GM21423 (cell line): ENCODE data around the gene CPA4.

Source experiments
- ATAC-seq: cut with Tn5 transposase; IDR thresholded peaks from one replicate; pipeline ENCODE4 v1.9.1; 2021; ENCODE audit warnings: mild to moderate bottlenecking, moderate library complexity; ENCODE audit not compliant: unreplicated experiment

Gene CPA4

DNA sequence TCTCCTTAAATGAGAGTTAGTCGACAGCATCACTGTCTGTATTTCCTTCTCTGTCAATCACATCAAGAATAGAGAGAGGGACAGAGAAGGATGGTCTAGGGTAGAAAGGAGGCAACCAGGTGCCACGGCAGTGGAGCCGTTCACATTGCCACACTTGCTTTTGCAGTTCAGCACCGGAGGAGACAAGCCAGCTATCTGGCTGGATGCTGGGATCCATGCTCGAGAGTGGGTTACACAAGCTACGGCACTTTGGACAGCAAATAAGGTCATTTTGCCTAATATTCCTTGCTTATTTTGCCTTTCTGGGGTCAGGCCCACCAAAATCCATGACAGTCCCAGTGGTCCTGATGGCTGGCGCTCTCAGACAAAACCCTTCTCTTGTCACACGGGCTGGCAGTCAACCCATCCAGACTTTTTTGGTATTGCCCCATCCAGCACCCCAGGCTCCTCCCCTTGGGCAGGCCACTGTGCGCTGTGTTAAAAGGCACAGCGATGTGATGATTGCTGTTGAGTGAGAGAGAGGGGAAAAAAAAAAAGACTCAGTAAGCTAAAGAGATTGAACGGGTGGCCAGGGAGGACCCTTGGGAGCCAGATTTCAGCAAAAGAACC is 17.9 kb upstream of the CPA4 start:
- ATAC-seq = no peak

GRCh38 chr7:130275826-130276297 is 17.1 kb upstream of the CPA4 start:
- no peak for ATAC-seq

DNA sequence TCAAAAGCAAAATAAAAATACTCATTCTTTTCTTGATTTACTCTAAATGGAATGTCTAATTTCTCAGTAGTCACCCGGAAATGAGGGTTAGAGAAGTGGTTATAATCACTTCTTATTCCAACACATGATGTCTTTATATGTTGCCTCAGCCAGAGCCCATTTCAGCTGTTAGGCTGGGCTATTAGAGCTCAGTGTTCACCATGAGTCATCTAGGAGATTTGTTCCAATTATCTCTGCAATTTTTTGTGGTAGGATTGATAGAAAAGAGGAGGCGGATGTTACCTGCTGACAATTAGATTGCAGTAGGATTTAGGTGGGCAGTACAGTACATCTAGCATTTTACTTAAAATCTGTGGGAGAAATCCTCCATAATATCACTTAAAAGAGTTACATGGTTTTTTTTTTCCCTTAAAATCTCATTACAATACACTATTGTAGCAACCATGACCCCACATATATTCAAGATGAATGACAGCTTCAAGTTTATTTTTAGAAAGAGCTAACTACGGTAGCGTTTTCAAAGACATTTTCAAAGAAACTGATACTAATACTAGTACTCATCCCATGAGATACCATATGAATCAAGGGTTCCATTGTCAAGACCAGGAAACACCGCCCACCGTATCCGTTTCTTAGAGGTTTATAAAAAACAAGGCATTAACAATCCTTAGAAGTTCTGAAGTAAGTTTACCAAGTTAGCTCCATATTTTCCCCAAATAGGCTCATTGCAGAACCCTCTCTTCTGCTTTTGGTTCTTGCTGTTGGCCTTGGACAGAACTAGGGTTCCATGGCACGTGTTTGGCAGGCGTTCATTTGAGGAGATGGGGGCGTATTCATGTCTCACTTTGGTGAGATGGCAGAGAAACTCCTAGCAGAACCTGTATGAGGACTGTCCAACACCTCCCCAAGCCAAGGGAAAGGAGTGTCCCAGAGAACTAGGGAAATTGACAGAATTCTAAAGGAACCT is 15.9 kb upstream of the CPA4 start:
- ATAC-seq = no peak

DNA sequence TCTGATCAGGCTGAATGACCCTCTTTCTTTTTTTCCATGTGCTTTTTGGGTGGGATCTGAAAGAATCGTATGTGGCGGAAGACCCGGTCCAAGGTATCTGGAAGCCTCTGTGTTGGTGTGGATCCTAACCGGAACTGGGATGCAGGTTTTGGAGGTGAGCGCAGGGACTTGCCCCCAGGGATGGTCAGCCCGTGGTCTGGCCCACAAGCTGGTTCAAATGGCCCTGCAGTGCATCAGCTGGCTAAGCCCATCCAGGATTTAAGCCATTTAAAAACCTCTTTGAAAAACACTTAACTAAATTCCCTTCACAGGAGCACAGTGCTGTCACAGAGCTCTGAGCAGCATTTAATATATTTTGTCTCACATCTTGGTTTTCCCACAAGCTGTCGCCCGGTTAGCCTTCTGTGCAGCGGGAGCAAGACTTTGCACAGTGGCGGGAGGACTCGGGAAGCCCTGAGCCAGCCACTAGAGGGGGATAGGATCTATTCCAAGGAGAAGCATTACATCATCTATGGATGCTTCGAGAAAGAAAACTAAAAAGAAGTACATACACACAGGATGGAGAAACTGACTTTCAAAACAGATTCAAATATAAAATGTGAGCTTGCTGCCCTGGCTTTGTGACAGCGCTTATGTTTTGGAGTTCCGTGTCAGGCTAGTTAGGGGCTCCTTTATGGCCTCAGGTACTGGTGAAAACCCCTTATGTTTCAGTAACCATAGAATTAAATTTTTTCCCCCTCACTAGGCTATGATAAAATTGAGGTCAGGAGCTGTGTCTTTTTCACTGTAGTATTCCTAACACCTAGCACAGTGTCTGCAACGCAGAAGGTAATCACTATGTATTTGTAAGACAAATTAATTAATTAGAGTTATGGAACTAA is 15.0 kb upstream of the CPA4 start:
- no peak for ATAC-seq

- ATAC-seq = no peak
These were observed 14.1 kb upstream of the CPA4 start for GRCh38 chr7:130278860-130279259.

DNA sequence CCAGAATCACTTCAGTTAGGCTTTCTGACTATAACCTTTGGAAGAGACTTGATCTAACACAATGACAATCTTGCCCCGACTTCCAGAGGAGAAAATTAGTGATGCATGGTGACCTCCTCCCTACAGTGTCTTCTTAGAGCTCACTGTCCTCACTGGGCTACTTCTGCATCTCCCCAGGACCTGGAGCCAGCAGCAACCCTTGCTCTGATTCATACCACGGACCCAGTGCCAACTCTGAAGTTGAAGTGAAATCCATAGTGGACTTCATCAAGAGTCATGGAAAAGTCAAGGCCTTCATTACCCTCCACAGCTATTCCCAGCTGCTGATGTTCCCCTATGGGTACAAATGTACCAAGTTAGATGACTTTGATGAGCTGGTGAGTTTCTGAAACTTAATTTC is 13.7 kb upstream of the CPA4 start:
- ATAC-seq = no peak

DNA sequence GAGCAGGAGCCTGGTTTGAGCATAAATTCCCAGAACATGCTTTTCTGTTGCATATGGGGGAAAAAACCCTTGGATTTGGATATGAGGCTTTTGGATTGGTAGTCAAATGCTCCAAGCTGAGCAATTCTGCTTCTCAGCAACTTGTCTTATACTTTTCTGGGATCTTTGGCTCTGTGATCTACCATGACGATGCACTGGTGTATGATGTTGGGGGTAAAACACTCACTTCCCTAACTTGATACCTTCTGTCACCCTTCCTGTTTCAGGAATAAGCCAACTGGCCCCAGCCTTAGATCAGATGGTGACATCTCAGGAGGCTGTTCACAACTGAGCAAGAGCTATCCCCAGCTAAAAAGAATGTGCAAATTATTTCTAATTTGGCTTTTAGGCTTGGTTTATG is 13.1 kb upstream of the CPA4 start:
- no peak for ATAC-seq

DNA sequence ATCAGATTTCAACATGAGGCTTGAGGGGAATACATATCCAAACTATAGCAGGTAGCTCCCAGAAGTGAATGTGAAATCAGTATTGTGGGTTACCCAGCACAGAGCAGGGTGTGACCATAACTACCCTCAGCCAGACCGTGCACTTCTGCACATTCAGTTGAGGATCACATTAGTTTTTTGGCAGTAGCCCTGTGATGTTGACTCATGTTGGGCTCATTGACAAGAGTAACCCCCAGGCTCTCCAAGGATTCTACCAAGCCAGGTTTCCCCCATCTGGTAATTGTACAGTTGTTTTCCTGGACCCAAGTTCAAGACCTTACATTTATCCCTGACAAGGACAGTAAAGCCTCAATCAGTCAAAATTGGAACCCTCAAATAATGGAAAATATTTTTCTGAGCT is 11.7 kb upstream of the CPA4 start:
- ATAC-seq = no peak

GRCh38 chr7:130286881-130287280 is 6.1 kb upstream of the CPA4 start:
- no peak for ATAC-seq

DNA sequence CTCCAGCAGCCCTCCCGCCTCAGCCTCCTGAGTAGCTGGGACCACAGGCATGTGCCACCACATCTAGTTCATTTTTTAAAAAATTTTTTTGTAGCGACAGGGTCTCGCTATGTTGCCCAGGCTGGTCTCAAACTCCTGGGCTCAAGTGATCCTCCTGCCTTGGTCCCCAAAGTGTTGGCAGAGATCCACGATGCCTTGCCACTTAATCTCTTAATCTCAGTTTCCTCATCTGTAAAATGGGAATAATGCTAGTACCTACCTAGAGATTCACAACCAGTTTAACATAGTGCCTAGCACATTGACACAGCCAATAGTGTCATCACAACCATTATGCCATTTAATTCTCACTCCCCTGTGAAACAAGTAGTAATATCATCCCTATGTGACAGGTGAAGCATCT is 4.8 kb upstream of the CPA4 start:
- no peak for ATAC-seq

- no peak for ATAC-seq
These were observed 4.1 kb upstream of the CPA4 start for GRCh38 chr7:130288829-130289228.

DNA sequence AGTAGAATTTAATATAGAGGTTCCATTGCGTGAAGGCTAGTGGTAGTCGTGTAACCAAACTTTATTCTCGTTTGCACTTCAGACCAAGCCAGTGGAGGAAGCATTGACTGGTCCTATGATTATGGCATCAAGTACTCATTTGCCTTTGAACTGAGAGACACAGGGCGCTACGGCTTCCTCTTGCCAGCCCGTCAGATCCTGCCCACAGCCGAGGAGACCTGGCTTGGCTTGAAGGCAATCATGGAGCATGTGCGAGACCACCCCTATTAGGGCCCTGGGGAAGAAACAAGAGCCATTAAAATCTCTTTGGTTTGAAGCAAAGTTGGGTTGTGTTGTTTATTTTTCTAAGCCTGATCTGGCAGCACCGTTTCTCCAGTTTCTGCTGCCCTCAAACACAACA is 3.5 kb upstream of the CPA4 start:
- ATAC-seq = no peak

DNA sequence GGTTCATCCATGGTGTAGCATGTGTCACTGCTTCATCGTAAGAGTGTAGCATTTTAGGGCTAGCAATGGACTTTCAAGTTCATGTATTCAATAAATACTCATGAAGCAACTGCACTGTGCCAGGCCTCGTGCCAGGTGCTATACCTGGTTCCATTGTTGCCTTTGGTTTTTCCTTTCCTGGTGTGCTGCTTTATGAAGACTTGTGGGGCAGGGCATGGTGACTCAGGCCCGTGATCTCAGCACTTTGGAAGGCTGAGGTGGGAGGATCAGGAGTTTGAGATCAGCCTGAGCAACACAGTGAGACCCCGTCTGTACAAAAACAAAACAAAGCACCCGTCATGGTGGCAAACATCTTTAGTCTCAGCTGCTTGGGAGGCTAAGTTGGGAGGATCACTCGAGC is 2.2 kb upstream of the CPA4 start:
- ATAC-seq = no peak

GRCh38 chr7:130293521-130293920 is 560 bp downstream of the CPA4 start:
- ATAC-seq = peak; percentile 58

DNA sequence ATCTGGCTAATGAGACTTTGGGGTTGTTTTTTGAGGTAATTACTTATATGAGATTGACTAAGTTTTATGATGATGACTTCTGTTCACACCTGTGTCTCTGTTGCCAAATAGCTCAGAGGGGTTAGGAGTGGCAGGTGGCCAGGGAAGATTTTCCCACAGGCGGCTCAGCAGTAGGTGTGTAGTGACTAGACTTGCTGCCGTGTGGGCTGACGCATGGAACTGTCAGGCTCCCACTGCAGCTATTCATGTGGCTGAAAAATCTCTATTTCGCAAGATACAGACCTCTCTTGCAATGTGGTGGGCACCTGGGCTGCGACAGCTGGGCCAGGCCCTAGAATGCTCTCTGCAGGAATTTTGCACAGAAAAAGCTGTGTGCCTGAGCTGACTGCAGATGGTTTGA is 1.4 kb downstream of the CPA4 start:
- no peak for ATAC-seq

GRCh38 chr7:130296221-130296951 is 3.4 kb downstream of the CPA4 start:
- no peak for ATAC-seq

DNA sequence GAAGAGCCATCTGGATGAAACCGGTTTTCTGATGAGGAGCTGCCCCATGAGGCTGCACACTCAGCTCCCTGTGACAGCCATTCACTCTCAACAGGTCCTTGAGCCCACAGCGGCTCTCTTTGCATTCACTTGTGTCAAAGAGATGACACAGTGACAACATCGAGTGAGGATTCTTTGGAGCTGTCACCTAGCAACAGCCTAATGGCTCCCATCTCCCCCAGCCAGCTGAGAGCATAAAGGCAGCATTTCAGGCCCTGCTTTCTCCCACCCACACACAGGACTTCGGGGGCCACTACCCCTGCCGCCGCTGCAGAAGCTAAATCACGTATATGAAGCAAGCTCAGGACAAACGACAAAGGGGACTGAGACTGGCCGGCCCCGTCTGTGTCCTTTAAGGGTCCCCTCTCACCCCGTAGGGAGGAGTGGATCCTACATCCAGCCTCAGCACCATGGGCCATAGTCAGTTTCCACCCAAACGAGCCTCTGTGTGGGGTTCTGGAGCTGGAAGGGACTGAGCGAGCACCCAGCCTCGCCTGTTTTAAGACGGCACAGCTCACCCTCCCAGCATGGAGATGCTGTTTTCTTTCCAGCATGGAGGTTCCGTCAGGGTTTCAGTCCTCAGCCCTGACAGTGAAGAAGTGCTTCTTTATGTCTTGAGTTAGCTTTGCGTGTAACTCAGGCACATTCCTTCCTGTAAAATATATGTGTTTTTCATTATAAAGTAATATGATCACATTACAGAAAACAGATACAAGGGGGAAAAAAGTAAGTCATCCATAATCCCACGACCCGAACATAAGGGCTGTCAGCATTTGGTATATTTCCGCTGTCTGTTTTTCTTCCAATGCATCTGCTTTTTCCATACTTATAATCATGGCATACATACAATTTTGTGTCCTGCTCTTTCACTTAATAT is 4.9 kb downstream of the CPA4 start:
- no peak for ATAC-seq

GRCh38 chr7:130298544-130299326 is 5.8 kb downstream of the CPA4 start:
- ATAC-seq = no peak

DNA sequence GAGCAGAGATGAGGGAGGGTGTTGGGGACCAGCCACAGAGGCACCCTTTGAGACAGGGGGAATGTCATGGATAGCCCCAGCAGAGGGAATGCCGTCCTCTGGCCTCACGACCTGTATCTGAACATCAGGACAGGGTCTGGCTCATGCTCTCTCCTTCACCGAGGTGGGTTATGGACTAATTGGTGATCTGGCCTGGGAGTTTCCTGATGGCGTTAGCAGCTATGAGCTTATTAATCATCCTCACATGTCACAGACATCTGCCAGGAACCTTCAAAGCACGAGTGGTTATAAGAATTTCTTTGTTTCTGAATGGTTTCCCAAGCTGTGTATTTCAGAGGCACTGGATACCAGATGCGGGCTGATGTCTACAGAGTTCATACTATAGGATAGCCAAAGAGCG is 6.9 kb downstream of the CPA4 start:
- ATAC-seq = no peak
